Measurements from ENCODE around the gene SLC6A18.

SLC6A18 gene

DNA sequence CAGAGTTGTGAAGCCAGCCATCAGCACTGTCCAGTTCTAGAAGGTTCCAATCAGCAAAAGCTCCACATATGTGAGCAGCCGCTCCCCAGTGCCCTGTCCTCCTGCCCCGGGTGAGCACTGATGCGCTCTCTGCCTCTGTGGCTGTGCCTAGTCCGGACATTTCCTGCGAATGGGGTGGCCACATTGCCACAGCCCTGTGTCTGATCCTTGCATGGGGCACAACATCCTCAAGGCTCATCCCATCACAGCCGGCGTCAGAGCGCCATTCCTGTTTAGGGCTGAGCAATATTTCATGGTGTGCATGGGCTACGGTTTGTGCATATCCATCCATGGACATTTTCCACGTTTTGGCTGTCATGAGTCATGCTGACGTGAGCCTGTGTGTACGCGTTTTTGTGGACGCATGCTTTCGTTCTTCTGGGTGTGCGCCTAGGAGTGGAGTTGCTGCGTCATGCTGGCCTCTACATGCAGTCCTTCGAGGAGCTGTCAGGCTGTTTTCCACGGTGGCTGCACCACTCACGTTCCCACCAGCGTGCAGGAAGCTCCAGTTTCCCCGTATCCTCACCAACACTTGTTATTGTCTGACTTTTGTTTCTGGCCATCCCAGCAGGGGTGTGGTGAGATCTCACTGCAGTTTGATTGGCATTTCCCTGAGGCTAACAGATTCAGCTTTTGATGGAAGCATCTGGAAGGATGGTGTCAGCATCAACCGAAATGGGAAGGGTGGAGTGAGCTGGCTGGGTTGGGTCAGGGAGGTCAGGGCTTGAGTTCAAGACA is 9.7 kb upstream of the SLC6A18 start:
- no peak for DNase-seq (ENCODE audit: low read depth)
- H3K4me3 ChIP-seq (ENCODE audit: control insufficient read depth, low read depth, low read length): no peak overlapping the region
- TF ChIP-seq CTCF (conservative IDR thresholded peaks at IDR 0.05; ENCODE audit: control insufficient read depth, insufficient read depth, low read depth, low read length): no peak

DNA sequence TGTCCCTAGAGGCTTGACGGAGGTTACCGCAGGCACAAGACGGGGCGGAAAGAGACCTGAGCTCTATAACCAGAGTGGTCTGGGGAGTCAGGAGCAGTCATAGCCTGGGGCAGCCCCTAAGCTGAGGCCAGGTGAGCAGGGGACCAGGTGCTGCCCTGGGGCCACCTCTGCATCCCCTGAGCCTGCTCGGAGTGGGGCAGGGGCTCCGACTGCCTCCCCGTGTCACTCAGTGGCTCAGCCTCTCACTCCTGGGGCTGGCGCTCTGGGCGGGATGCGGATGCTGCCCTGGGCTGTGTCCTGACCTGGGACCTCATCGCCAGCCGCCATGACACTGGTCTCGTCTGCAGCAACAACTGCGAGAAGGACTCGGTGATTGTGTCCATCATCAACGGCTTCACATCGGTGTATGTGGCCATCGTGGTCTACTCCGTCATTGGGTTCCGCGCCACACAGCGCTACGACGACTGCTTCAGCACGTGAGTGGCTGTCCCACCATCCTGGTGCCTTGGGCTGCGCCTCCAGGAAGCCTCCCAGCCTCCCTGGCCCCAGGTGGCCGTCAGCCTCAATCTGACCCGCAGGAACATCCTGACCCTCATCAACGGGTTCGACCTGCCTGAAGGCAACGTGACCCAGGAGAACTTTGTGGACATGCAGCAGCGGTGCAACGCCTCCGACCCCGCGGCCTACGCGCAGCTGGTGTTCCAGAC is 8.8 kb upstream of the SLC6A18 start:
- H3K4me3 ChIP-seq (ENCODE audit: control insufficient read depth, low read depth, low read length): no peak overlapping the region
- no peak for DNase-seq (ENCODE audit: low read depth)
- no peak for TF ChIP-seq CTCF (conservative IDR thresholded peaks at IDR 0.05; ENCODE audit: control insufficient read depth, insufficient read depth, low read depth, low read length)

GRCh38 chr5:1216918-1217295 is 8.3 kb upstream of the SLC6A18 start:
- no peak overlapping the region for H3K4me3 ChIP-seq (ENCODE audit: control insufficient read depth, low read depth, low read length)
- DNase-seq (ENCODE audit: low read depth): no peak
- TF ChIP-seq CTCF (conservative IDR thresholded peaks at IDR 0.05; ENCODE audit: control insufficient read depth, insufficient read depth, low read depth, low read length): no peak

DNA sequence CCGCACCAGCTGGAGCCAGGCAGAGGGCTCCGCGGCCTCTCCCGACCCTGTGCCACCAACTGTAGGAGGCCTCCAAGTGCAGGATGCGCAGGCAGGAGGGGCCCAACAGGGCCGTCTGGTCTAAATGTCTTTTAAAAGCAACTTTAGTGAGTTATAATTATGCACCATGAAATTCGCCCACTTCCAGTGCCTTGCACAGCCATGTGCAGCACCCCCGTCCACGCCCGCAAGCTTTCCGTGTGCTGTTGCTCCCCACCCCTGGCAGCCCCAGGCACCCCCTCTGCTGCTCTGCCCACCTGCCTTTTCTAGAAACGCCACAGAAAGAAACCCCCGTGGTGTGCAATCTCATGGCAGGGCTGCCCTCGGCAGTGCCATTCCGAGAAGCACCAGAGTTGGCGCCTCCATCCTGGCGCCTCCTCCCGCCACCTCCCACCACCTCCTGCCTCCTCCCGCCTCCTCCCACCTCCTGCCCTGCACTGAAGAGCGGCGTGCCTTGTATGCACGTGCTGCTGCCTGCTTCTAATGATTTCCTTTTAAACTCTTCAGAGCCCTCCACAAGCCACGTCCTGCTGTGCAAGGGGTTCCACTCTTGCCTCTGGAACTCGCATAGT is 7.5 kb upstream of the SLC6A18 start:
- TF ChIP-seq CTCF (conservative IDR thresholded peaks at IDR 0.05; ENCODE audit: control insufficient read depth, insufficient read depth, low read depth, low read length): no peak
- no peak for DNase-seq (ENCODE audit: low read depth)
- H3K4me3 ChIP-seq (ENCODE audit: control insufficient read depth, low read depth, low read length): no peak overlapping the region

DNA sequence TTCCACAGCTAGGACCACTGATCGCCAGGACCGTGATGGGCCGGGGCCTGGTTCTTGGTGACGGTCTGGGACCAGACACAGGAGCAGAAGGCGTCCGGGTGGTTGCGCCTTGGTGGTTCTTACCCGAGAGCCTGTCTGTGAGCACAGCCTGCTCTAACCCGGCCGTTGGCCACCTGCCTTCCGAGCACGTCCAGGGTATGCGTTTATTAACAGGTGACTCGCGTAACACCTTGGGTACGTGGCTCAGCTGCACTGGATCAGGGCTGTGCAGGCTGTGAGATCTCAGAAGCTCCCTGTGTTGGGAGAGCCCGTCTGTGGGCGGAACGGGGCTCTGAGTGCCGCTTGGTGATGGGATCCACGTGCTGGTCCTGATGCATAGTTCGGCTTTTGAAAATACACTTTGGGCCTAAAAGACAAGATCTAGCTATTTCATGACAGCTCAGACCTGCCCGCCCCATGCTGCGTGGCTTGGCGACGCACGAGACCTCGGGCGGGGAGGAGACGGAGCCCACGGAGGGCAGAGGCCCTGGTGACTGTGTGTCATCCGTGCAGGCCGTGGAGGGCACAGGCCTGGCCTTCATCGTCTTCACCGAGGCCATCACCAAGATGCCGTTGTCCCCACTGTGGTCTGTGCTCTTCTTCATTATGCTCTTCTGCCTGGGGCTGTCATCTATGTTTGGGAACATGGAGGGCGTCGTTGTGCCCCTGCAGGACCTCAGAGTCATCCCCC is 6.7 kb upstream of the SLC6A18 start:
- no peak overlapping the region for H3K4me3 ChIP-seq (ENCODE audit: control insufficient read depth, low read depth, low read length)
- no peak for TF ChIP-seq CTCF (conservative IDR thresholded peaks at IDR 0.05; ENCODE audit: control insufficient read depth, insufficient read depth, low read depth, low read length)
- DNase-seq (ENCODE audit: low read depth): no peak

- no peak for TF ChIP-seq CTCF (conservative IDR thresholded peaks at IDR 0.05; ENCODE audit: control insufficient read depth, insufficient read depth, low read depth, low read length)
- DNase-seq (ENCODE audit: low read depth): no peak
- no peak overlapping the region for H3K4me3 ChIP-seq (ENCODE audit: control insufficient read depth, low read depth, low read length)
These were observed 5.9 kb upstream of the SLC6A18 start for GRCh38 chr5:1219098-1219767.
